Fibroblast of skin of left biceps (primary cell): ENCODE results near the gene MYO1A.

ENCODE experiments used
- DNase-seq, 2 experiments: peaks; one replicate each; pipeline ENCODE4 v3.0.0-alpha.2; 2013; ENCODE audit warnings: low read depth in 2 of 2

MYO1A gene

DNA sequence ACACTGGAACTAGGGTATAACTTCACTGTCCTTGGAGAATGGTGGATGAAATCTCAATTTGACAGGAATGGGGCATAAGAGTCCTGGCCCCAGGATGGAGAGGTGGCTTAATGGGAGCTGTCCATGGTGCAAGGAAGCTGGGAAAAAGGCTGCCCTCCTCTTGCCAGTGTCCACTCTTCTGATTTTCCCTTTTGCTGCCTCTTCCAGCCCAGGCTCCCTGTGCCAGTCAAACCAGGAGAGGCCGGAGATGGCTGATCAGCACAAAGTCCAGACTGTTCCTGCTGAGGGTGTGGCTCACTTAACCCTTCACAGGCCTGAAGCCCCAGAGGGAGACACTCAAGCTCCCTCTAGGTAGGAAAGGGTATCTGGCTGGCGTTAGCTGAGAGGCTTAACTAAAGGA lies at the start of gene MYO1A:
Gene MYO1A (minus strand): TSS at position 240 of the 400 bp plus-strand sequence. CDS start 1,806 bp downstream, outside the sequence.
- no peak for DNase-seq

DNA sequence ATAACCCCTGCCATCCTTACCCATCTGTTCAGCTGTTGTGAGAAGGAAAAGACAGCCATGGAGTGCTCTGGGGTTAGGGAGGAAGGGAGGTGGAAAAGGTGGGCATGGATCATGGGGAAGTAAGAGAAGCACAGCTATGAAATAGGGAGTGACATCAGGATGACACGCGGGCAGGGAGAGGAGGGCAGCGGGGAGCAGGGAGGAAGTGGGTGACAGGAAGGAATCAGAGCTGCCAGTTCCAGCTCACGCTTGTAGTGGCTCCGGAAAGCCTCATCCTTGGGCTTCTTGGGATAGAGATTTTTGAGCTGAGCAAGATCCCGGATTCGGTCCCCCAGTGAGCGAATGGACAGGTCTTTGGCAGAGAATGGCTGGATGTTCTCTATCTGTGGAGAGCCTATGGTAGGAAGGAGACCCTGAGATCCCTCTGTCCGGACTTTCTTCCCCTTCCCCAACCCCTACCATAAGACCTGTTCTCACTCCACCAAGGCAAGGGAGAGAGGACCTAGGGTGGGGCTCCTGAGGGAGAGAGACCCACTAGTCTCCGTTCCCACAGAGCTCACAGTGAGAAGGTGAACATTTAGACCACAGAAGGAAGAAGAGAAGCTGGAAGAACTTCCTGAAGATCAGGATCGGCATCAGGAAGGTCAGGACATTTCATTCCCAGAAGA lies 49.3 kb upstream of the MYO1A start:
- DNase-seq = no peak

DNA sequence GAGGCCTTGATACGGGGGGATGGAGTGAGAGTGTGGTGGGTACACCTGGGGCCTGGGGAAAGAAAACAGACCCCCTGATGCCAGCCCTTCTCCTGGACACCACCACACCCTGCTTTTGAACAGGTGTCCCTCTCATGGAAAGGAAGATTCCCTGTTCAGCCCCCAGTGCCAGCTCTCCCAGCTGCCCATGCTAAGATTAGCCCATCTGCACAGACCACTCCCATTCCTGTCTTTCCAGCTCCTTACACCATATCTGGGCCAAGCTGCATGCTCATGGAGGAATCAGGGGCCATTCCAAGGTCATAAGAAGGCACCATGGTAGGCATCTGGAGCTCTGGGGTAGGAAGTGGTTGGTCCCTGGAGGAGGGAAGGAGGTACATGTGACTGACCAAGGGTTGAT lies 48.6 kb upstream of the MYO1A start:
- DNase-seq = no peak

DNA sequence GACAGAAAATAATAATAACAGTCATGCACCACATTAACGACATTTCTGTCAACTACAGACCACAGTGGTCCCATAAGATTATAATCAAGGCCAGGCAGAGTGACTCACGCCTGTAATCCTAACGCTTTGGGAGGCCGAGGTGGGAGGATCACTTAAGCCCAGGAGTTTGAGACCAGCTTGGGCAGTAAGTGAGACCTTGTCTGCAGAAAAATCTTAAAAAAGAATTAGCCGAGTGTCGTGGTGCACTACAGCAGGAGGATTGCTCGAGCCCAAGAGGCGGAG lies 47.6 kb upstream of the MYO1A start:
- DNase-seq = no peak

DNA sequence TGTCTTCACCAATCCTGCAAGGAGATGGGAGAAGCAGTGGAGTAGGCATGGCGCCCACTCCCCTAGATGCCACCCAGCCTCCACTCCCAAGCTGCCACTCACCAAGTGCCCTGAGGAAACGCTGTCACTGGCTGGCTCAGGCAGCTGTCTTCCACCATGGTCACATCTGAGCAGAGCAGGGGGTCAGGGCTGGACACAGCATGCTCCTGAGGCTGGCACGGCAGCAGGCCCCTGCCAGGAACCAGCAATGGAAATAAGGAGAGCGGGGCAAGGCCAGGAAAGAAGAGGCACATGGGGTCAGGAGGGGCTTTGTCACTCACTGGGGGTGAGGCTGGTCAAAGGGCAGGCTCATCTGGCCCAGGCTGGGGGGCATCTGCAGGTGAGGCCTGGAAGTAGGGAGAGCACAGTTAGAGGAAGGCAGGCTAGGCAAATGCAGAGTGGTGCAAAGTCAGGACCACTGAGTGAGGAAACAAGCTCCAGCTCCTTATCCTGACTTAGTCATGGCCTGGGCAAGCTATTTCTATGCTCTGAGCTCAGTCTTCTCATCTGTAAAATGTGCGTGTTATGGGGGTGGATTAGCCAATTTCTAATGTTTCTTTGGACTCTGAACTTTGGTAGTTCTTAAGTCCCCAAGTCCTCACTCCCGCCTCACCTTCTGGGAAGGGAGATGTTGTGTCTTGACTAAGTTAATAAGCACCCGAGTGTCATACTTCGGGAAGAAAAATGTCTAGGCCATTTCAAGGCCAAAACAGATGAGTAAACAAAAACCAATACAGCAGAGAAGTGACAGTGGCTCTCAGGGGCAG lies 47.0 kb upstream of the MYO1A start:
- DNase-seq = no peak

DNA sequence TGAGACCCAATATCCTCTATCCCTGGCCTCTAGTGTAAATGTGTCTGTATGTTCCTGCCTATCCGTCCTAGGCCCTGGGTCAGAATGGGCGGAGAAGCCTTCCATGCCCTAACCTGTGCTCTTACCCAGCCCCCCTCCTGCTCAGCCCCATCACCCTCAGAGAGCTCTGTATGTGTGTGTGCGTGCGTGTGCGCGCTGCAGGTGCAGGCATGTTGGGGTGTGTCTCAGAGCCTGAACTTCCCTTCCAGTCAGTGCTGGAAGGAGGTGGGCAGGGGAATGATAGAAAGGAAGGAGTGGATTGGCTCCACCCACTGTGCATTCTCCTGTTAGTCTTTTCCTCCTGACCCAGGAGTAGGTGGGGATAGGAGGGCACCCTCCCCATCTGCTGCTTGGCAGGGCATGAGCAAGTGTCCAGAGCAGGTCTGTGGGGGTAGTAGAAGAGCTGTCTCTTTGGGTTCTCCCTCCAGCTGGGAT lies 46.2 kb upstream of the MYO1A start:
- no peak for DNase-seq

DNA sequence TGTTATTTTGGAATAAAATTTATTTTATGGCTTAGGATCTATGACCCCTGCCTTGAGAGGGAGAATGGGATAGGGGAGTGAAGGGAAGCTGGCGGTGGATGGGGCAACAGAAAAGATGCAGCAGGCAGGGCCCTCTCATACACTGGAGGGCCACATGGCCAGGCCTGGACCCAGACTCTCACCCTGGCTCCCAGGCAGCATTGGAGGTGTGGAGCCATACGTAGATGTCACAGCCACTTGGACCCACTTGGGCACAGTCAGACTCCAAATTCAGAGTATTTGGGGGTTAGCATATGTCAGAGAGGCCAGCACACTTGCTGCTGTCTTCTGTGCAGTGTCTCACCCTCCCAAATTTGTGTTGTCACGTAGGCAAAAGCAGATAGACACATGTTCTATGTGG lies 45.5 kb upstream of the MYO1A start:
- DNase-seq = no peak

DNA sequence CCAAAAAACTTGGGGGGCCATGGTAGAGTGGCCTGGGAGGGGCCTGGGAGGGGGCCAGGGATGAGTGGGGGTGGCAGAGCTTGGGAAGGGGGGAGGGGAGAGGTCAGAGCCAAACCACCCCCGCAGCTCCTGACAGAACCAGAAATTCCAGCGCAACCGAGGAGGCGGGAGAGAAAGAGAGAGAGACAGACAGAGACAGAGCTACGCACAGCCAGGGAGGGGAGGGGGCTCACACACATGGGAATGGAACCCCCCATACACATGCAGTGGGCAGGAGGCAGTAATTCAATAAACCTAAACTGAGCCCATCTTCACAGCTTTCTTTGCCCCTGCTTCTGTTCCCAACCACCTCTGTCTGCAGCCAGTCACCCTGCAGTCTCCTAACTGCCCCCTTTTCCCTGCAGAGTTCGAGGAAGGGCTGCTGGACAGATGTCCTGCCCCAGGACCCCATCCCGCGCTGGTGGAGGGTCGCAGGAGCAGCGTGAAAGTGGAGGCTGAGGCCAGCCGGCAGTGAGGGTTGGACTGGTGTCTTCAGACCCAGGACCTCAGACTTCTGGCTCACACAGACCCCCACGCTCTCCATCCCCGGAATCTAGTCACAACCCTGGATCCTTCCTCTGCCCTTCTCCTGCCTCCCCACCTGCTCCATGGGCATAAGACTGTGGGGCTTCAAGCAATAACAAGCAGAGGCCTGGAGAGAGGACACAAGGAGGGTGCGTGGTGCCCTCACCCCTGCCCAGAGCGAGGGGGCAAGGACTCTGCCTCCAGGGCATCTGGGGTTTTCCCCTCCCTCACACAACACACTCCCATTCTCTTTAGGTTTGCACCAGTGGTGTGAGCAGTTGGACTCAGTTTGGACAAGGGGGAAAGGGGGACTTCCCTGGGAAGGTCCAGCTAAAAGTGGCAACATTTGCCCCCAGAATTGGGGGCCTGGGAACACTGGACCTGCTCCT lies 44.6 kb upstream of the MYO1A start:
- DNase-seq = no peak

DNA sequence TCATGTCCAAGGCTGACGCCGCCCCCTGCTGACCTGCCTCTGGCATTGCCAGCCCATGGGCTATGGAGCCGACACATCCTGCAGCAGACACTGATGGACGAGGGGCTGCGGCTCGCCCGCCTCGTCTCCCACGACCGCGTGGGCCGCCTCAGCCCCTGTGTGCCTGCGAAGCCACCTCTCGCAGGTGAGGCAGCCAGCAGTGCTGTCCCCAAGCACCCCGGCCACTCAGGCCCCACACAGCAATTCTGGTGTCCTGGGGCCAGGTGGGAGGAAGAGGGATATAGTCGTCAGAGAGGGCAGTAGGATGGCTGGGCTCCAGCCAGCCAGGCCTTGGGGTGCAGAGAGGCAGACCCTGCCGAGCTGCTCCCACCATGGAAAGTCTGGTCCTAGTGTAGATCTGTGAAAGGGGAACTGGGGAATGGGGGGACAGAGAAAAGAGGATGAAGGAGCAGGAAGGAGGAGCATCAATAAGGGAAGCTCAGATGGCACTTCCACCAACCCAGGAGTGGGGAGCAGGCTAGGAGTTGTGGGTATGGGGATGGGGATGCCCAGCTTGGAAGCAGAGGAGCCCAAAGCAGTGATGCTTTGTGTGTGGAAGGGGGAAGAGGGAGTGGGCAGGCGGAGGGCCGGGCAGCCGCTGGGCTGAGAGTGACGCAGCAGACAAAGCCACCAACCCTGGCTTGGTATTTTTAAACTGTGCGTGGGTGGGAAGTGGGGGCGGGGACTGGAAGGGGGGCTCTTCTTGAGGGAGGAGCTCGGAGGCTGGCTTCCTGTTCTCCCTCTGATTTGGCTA lies 43.7 kb upstream of the MYO1A start:
- peak in 1 of 2 experiments; percentile 68 for DNase-seq

DNA sequence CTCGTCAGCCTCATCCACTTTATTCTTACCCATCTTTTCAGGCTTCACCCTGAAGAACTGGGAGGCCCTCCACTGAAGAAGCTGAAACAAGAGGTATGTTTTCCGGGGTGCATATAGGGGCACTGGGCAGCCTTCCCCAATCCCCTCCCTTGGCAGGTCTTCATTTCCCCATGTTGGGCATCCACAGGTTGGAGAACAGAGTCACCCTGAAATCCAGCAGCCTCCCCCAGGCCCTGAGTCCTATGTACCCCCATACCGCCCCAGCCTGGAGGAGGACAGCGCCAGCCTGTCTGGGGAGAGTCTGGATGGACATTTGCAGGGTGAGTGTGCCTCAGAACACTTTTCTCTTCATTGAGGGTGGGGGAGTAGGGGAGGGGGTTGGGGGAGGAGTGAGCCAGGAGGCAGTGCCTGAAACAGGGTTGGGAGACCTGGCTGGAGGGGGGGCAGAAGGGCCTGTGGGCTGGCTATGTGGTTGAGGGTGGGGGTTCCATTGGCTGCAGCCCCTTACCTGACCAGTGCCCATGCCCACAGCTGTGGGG lies 43.0 kb upstream of the MYO1A start:
- DNase-seq = no peak

DNA sequence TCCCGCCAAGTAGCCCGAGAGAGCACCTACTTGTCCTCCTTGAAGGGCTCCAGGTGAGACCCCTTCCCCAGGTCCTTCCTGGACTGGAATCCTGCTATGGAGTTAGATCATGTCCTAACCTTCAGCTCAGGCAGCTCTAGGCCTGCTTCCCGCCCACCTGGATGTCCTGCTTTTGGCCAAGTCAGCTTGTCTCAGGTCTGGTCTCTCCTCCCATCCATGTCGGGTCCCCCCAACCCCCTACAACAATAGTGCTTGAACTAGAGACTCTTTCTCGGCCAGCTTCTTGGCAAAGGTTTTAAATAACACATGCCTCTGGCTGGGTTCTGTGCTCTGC lies 42.6 kb upstream of the MYO1A start:
- DNase-seq = no peak

DNA sequence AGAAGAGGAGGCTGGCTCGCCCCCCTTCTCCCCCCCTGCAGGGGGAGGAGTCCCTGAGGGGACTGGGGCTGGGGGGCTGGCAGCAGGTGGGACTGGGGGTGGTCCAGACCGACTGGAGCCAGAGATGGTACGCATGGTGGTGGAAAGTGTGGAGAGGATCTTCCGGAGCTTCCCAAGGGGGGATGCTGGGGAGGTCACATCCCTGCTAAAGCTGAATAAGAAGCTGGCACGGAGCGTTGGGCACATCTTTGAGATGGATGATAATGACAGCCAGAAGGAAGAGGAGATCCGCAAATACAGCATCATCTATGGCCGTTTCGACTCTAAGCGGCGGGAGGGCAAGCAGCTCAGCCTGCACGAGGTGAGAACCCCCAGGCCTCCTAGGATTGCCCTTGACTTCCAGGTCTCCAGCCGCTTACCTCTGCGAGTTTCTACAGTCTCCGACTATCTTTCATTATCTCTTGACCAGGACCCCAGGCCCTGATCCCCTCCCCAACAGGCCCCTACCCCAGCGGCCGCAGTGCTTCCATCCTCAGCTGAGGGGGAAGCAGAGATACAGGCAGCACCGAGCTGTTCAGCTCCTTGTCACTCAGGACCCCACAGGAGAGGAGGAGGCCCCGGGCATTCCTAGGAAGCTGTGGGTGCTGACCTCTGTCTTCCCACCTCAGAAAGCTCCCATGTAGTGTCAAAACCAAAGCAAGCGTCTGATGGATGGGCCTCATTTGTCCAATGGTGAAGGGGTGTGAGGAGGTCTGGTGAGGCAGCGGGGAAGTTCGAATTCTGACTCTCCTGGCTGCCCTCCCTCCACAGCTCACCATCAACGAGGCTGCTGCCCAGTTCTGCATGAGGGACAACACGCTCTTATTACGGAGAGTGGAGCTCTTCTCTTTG lies 42.0 kb upstream of the MYO1A start:
- DNase-seq = no peak

DNA sequence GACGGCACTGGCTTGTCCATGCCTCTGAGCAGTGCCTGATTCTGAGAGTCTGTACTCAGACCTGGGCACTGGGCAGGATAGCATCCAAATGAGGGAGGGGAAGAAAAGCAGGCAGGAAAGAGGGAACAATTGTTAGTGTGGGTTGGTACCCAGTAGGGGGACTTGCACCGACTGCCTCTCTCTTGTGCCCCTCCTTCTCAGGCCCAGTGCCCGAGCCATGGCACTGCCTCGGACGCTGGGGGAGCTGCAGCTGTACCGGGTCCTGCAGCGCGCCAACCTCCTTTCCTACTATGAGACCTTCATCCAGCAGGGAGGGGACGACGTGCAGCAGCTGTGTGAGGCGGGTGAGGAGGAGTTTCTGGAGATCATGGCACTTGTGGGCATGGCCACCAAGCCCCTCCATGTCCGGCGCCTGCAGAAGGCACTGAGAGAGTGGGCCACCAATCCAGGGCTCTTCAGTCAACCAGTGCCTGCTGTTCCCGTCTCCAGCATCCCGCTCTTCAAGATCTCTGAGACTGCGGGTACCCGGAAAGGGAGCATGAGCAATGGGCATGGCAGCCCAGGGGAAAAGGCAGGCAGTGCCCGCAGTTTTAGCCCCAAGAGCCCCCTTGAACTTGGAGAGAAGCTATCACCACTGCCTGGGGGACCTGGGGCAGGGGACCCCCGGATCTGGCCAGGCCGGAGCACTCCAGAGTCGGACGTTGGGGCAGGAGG lies 41.2 kb upstream of the MYO1A start:
- DNase-seq = no peak

DNA sequence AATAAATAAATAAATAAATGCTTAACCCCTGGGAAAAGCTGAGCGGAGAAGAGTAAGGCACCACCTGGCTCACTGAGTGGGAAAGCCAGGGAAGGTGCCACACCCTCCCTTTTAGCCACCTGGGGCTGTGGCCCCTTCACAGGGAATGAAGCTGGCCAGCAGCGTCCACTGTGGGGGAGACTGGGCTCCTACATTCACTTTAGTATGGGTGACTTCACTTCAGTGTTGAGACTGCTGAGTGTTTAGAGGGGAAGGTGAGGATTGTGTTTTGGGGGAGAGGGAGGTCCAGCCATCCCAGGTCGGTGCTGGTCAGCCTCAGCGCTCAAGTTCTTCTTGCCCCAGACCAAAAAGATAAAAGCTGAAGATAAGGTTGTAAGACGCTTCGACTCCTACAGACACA lies 40.6 kb upstream of the MYO1A start:
- no peak for DNase-seq

DNA sequence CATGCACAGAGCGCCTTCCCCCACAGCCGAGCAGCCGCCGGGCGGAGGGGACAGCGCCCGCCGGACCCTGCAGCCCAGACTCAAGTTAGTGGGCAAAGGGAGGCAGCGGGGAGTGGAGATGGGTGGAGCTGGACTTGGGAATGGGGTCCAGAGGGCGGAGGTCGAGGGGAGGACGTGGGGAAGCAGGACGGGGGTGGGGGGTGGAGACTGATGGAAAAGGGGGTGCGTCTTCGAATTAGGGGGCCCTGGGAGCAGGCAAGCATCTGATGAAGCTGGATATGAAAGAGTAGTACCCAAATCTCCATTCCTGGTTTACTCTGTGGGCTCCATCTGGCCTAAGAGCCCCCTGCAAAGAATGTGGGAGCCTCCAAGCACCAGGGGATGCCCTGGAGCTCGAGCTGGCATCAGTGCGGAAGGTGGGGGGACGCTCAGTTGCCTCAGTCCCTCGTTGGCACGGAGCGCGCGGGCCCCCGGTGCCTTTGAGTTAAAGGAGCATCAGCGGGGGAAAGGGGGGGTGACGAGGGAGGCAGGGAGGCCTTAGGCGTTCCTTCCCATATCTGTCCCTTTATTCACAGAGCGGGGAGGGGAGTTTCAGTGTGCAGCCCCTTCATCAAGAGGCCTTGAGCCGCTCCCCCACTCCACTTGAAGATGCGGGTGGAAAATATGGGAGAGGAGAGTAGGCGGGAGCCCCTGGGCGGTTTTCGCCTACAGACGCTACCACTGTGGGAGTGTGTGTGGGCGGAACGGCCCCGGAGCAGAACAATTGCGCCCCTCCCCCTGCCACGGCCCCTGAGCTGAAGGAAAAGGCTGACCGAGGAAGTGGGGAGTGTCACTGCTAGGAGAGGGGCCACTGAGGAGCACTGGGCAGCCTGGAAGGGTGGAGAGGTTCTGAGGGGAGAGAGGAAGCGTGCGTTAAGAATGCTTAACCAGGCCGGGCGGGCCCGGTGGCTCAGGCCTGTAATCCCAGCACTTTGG lies 39.6 kb upstream of the MYO1A start:
- peak in 1 of 2 experiments; percentile 19 for DNase-seq

DNA sequence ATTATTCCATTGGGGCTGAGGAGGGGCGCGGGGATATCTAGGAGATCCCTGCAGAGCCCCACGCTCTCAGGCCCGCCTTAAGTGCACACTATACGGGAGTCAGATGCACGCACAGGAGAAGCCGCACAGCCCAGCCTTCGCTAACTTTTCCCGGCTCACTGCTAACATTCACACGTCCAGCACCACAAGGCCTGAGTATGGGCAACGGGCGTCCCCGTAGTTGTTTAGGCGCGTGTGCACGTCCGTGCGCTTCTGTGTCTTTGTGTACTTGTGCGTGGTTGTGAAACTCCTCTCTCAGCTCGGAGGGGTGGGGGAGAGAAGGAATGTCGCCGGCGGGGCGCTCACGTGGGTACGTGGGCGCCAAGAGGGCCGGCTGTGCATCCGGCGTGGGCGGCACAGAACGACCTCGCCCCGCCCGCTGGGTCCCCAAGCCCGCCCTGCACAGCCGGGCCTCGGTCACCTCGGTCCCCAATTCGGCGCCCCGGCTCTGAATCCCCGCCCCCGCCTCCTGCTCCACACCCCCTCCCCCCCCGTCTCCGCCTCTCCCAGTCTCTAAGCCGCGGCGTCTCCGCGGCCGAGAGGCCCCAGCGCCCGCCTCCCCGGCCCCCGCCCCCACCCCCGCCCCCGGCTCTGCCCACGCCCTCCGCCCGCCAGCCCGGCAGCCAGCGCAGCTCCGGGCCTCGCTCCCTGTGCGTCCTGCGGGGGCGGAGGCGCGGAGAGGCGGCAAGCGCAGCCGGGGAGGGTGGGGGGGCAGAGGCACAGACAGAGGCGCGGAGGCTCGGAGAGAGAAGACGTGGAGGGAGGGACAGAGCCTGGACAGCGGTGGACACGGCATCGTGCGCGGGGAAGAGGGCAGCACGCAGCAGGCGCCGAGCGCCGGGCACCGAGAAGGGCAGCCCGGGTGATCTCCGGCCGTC lies 38.7 kb upstream of the MYO1A start, which contains the start of gene NAB2:
Gene NAB2 (plus strand): TSS at position 761 of the 917 bp plus-strand sequence. CDS start 158 bp downstream, outside the sequence.
- DNase-seq = peak; percentile 94

DNA sequence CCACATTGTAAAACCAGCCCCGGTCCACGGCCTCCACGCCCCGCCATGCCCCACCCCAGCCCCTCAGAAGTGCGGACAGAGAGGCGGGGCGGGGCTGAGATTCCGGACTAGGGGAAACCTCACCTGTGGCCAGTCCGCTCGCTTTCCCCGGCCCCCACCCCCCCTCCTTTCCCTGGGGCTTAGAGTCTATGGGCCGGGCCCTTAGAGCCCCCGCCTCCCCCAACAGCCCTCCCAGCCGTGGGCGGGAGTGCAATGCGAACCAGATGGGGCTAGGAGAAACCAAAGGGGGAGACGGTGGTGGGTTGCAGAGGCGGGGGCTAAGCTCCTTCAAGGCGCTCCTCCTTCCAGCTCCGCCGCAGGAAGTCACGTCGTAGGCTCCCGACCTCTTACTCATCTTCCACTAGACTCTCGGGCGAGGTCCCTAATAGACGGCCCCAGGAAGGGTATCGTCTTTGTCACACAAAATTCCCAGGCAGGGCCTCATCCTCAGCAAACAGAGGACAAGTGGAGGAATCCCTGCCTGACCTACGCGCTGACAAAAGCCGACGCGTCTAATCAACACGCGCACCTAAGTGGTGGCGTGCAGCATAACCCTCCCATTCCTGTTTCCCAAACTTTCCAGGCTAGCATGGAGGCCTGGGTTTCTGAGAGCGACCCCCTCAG lies 37.9 kb upstream of the MYO1A start:
- peak; percentile 96 for DNase-seq
